SH-SY5Y (cell line): ENCODE measurements around the gene KCNF1.

ENCODE experiments used
- GATA2 ChIP-seq: IDR thresholded peaks from 2 replicates; pipeline ENCODE4 v1.6.1; 2011; ENCODE audit warnings: mild to moderate bottlenecking, low read depth, low read length
- GATA3 ChIP-seq: IDR thresholded peaks from 2 replicates; pipeline ENCODE4 v1.6.1; 2011; ENCODE audit warnings: low read depth, mild to moderate bottlenecking, low read length, moderate library complexity

GRCh38 chr2:10924859-10925258 lies 13.1 kb downstream of the KCNF1 start:
- TF ChIP-seq GATA2 (no peak), GATA3 (no peak)
